CD4-positive, CD25-positive, alpha-beta regulatory T cell (primary cell): ENCODE measurements around the gene TOPAZ1. TPM values are rescaled to one million over a fixed set of nuclear protein-coding genes. Genes with fewer than 3 reads are reported as not detected.
A peak's percentile ranks its signal among the peaks of the same experiment; 100 is the strongest.

Experiments used
- ATAC-seq, 2 donors: fragments of 150-1000 bp; cut with Tn5 transposase; one replicate each; pipeline ENCODE4 v1.10.0; 2021; ENCODE audit warnings: low read depth in 2 of 2, moderate number of reproducible peaks in 2 of 2, moderate library complexity in 1 of 2
- DNase-seq, 3 donors: peaks; one replicate each; pipeline versions ENCODE4 v3.0.0 to v3.0.0-alpha.2; 2012 to 2022; ENCODE audit warnings: mixed read lengths in 1 of 3
- H3K27ac ChIP-seq: one replicate; pipeline ENCODE4 v1.7.0; 2013; ENCODE audit warnings: mild to moderate bottlenecking, low read length; ENCODE audit not compliant: insufficient read depth, poor library complexity, severe bottlenecking
- H3K27me3 ChIP-seq: one replicate; pipeline ENCODE4 v1.7.0; 2013; ENCODE audit warnings: low read length; ENCODE audit not compliant: control insufficient read depth, insufficient read depth
- H3K36me3 ChIP-seq: one replicate; pipeline ENCODE4 v1.7.0; 2013; ENCODE audit warnings: mild to moderate bottlenecking, low read length, moderate library complexity; ENCODE audit not compliant: control insufficient read depth, insufficient read depth
- H3K4me1 ChIP-seq: 2 replicates; pipeline ENCODE4 v1.7.0; 2013; ENCODE audit warnings: mild to moderate bottlenecking, low read length; ENCODE audit not compliant: insufficient read depth, control insufficient read depth, poor library complexity, severe bottlenecking
- H3K4me3 ChIP-seq: one replicate; pipeline ENCODE4 v1.7.0; 2013; ENCODE audit warnings: low read depth, mild to moderate bottlenecking, low read length, moderate library complexity
- H3K9me3 ChIP-seq, 2 experiments: 1 replicate in 1 of 2; 2 replicates in 1 of 2; pipeline ENCODE4 v1.7.0; 2013; ENCODE audit warnings: low read length in 2 of 2, mild to moderate bottlenecking in 1 of 2, moderate library complexity in 1 of 2; ENCODE audit not compliant: control insufficient read depth in 2 of 2
- H3K27ac Mint-ChIP-seq, 3 donors: one replicate each; pipeline ENCODE4 v1.8.0; 2020 to 2022; ENCODE audit warnings: mild to moderate bottlenecking in 3 of 3, mixed read lengths in 3 of 3, moderate library complexity in 2 of 3
- H3K27me3 Mint-ChIP-seq: one replicate; pipeline ENCODE4 v1.8.0; 2022; ENCODE audit warnings: mild to moderate bottlenecking, mixed read lengths
- H3K36me3 Mint-ChIP-seq: one replicate; pipeline ENCODE4 v1.8.0; 2020; ENCODE audit warnings: mixed read lengths
- H3K4me1 Mint-ChIP-seq, 4 donors: one replicate each; pipeline ENCODE4 v1.8.0; 2020 to 2022; ENCODE audit warnings: mixed read lengths in 4 of 4, mild to moderate bottlenecking in 1 of 4
- H3K4me3 Mint-ChIP-seq, 4 donors: one replicate each; pipeline ENCODE4 v1.8.0; 2020 to 2022; ENCODE audit warnings: mild to moderate bottlenecking in 4 of 4, mixed read lengths in 4 of 4, moderate library complexity in 3 of 4
- H3K9me3 Mint-ChIP-seq, 7 donors: one replicate each; pipeline ENCODE4 v1.8.0; 2020 to 2022; ENCODE audit warnings: mixed read lengths in 7 of 7, mild to moderate bottlenecking in 3 of 7, moderate library complexity in 2 of 7
- polyA plus RNA-seq, 4 donors: library from polyadenylated mRNA; unstranded; fragments of 300-500 nt; fragmentation: Illumina TruSeq; gene quantifications; one replicate each; pipeline ENCODE4 v1.2.3, GENCODE V29; 2021
- total RNA-seq: library from RNA; stranded (reverse); gene quantifications from one replicate; pipeline ENCODE4 v1.2.3, GENCODE V29; 2022

TOPAZ1 gene
- total and polyA plus RNA-seq, 5 donors from 2014 or later = not detected

DNA sequence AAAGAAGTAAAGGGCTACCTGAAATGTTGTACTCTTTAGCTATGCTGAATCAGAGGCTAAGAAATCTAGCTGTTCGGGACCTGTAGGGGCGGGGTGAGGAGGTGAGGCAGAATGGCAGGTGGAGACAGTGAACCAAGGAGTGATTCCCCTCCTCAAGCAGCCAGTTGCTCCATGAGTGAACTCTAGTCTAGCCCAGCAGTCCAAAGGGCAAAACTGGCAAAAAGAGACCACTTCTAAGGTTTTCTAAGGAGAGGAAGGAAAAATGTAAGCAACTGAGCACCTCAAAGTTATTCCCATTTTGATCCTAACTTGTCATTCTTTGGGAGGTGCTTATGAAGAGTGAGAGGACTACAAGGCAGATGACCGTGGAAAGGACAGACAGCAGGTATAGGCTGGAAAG lies 19.3 kb upstream of the TOPAZ1 start:
- Histone ChIP-seq H3K4me3 (no peak overlapping the region), H3K36me3 (no peaks in the 10 kb centered on the region), H3K4me1 (no peaks in the 10 kb centered on the region), H3K27me3 (peaks cover 11% of the 10 kb centered on the region), H3K27ac (no peak overlapping the region), H3K9me3 (no peaks in the 10 kb centered on the region)
- Mint-ChIP-seq H3K9me3 (peaks cover 0 to 5% (median 0%) of the 10 kb centered on the region in 7 donors), H3K4me3 (no peak overlapping the region), H3K27me3 (peaks cover 39% of the 10 kb centered on the region), H3K27ac (no peak overlapping the region), H3K36me3 (no peaks in the 10 kb centered on the region), H3K4me1 (no peaks in the 10 kb centered on the region)
- DNase-seq (no peak), ATAC-seq (no peak)

DNA sequence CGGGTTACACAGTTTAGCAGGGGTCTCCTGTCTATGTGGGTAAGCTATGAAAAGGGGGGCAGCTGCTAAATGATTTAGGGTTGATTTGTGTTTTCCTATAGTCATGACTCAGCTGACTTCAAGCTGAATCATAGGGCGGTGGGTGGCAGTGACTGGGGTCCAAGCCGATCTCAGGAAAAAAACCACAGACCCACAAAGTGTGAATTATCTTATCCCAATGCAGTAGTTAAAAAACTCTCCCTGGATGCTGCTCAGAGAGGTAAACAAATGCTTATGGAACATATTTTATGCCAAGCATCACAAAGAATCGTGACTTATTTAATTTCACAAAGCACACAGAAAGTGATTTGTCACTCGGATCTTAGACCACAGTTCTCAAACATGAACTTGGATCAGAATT lies 18.4 kb upstream of the TOPAZ1 start:
- ATAC-seq = no peak
- no peaks in the 10 kb centered on the region for H3K36me3 Mint-ChIP-seq
- H3K27me3 ChIP-seq = peaks cover 11% of the 10 kb centered on the region
- no peak overlapping the region for H3K27ac Mint-ChIP-seq
- H3K9me3 ChIP-seq = no peaks in the 10 kb centered on the region
- H3K4me1 Mint-ChIP-seq = no peaks in the 10 kb centered on the region
- no peaks in the 10 kb centered on the region for H3K4me1 ChIP-seq
- H3K27me3 Mint-ChIP-seq = peaks cover 39% of the 10 kb centered on the region
- H3K36me3 ChIP-seq = no peaks in the 10 kb centered on the region
- DNase-seq = no peak
- no peak overlapping the region for H3K27ac ChIP-seq
- H3K4me3 ChIP-seq = no peak overlapping the region
- H3K4me3 Mint-ChIP-seq = no peak overlapping the region
- H3K9me3 Mint-ChIP-seq = peaks cover 0 to 5% (median 0%) of the 10 kb centered on the region in 7 donors

DNA sequence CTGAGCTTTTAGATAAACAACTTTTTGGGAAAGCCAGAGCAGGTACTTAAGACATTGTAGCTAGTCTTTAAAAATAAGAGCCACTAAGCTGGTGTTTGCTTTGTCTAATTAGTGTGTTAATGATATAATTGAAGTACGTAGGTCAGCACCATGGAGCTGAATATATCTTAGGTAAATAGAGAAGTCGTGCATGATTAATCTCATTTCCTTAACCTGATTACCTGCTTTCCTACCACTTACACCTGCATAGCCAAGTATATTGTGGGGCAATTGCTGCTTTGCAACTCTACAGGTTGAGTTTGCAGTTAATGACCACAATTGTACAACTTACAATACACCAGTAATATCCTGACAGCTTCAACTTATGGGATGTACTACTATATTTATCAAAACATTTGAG lies 17.6 kb upstream of the TOPAZ1 start:
- Mint-ChIP-seq H3K27ac (no peak overlapping the region), H3K9me3 (peaks cover 0 to 4% (median 0%) of the 10 kb centered on the region in 7 donors), H3K4me1 (no peaks in the 10 kb centered on the region), H3K4me3 (no peak overlapping the region), H3K36me3 (no peaks in the 10 kb centered on the region), H3K27me3 (peaks cover 39% of the 10 kb centered on the region)
- Histone ChIP-seq H3K27ac (no peak overlapping the region), H3K4me3 (no peak overlapping the region), H3K9me3 (no peaks in the 10 kb centered on the region), H3K27me3 (peaks cover 11% of the 10 kb centered on the region), H3K36me3 (no peaks in the 10 kb centered on the region), H3K4me1 (no peaks in the 10 kb centered on the region)
- DNase-seq (no peak), ATAC-seq (no peak)

DNA sequence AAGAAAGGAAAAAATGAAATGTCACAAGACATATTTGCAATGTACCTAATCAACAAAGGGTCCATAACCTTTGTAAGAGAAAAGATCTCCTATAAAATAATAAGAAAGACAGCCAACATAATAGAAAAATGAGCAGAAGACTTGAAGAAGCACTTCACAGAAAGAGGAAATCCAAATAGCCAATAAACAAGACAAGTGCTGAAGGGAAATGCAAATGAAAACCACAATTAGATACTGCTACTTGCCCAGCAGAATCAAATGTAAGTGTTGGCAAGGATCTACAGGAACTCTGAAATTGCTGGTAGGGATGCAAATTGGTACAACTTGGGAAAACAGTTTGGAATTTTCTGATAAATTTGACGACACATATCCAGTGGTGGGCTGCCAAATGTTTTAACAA lies 15.1 kb upstream of the TOPAZ1 start:
- DNase-seq = no peak
- Histone ChIP-seq H3K27ac (no peak overlapping the region), H3K4me1 (no peaks in the 10 kb centered on the region), H3K9me3 (no peaks in the 10 kb centered on the region), H3K4me3 (no peak overlapping the region), H3K36me3 (no peaks in the 10 kb centered on the region), H3K27me3 (peaks cover 12% of the 10 kb centered on the region)
- Mint-ChIP-seq H3K4me1 (no peaks in the 10 kb centered on the region), H3K27me3 (peaks cover 33% of the 10 kb centered on the region), H3K36me3 (no peaks in the 10 kb centered on the region), H3K9me3 (peaks cover 0 to 4% (median 0%) of the 10 kb centered on the region in 7 donors), H3K4me3 (no peak overlapping the region), H3K27ac (no peak overlapping the region)
- no peak for ATAC-seq

DNA sequence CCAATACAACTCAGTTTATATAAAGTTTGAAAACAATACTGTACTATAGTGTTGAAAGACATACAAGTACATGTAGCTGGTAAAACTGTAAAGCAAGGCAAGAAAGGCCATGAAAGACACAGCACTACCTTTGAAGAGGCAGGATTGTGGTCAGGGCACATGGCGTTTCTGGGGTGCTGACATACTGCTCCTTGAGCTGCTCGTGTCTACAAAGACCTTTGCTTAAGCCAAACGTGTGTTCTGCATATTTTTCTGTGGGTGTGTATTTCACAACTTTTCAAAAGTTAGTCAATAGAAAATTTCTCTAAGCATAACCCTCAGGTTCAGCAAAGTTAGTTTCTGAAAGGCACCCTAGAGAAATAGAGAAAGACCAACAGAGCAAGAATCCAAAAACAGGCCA lies 14.1 kb upstream of the TOPAZ1 start:
- Mint-ChIP-seq H3K36me3 (no peaks in the 10 kb centered on the region), H3K27ac (peak overlapping the region in 1 of 3 donors; percentile 29), H3K4me3 (no peak overlapping the region), H3K9me3 (peaks cover 0 to 4% (median 0%) of the 10 kb centered on the region in 7 donors), H3K27me3 (peaks cover 27% of the 10 kb centered on the region), H3K4me1 (peaks cover 0 to 3% (median 0%) of the 10 kb centered on the region in 4 donors)
- Histone ChIP-seq H3K4me3 (no peak overlapping the region), H3K9me3 (no peaks in the 10 kb centered on the region), H3K27me3 (peaks cover 12% of the 10 kb centered on the region), H3K36me3 (no peaks in the 10 kb centered on the region), H3K27ac (no peak overlapping the region), H3K4me1 (no peaks in the 10 kb centered on the region)
- ATAC-seq (no peak), DNase-seq (no peak)

DNA sequence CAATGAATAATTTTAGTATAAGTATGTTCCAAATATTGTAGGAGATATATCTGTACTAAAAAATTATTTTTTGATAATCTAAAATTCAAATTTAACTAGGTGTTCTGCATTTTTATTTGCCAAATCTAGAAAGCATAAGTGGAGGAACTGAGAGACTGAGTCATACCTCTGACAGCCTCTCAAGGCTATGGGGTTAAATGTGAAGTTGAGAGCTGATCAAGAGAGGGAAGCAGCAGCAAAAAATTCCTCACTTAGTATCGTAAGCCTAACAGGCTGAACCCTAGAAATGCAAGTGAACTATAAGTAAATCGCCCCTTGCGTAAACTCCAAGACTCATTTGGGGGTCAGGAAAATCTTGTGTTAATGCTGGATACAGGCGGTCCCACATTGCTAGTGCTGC lies 12.8 kb upstream of the TOPAZ1 start:
- H3K4me1 ChIP-seq = no peaks in the 10 kb centered on the region
- no peaks in the 10 kb centered on the region for H3K9me3 ChIP-seq
- Mint-ChIP-seq H3K9me3 (peaks cover 0 to 4% (median 0%) of the 10 kb centered on the region in 7 donors), H3K27me3 (peaks cover 18% of the 10 kb centered on the region), H3K4me1 (peaks cover 0 to 3% (median 0%) of the 10 kb centered on the region in 4 donors), H3K27ac (no peak overlapping the region), H3K4me3 (no peak overlapping the region), H3K36me3 (no peaks in the 10 kb centered on the region)
- no peak overlapping the region for H3K27ac ChIP-seq
- DNase-seq = no peak
- peaks cover 12% of the 10 kb centered on the region for H3K27me3 ChIP-seq
- no peaks in the 10 kb centered on the region for H3K36me3 ChIP-seq
- no peak overlapping the region for H3K4me3 ChIP-seq
- no peak for ATAC-seq

DNA sequence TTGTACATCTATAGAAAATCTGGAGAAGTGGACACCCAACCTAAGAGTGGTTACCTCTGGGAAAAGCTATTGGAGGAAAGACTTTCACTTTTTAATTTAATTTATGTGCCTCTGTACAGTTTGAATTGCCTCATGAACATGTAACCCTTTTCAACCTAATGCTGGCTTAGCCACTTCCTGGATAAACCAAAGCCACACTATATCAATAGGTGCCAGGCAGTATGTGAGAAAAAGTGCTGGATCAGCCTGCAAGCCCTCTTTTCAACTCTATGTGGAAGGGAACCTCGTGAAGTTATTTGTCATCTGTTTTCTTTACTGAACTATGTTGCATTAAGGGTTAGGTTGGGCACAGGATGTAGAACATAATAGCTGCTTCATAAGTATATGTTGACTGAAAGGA lies 9.3 kb upstream of the TOPAZ1 start:
- Histone ChIP-seq H3K27ac (no peak overlapping the region), H3K9me3 (no peaks in the 10 kb centered on the region), H3K27me3 (peaks cover 10% of the 10 kb centered on the region), H3K4me1 (no peaks in the 10 kb centered on the region), H3K36me3 (no peaks in the 10 kb centered on the region), H3K4me3 (no peak overlapping the region)
- DNase-seq (peak in 1 of 3 donors; percentile 9), ATAC-seq (no peak)
- no peak overlapping the region for H3K4me3 Mint-ChIP-seq
- no peaks in the 10 kb centered on the region for H3K36me3 Mint-ChIP-seq
- peaks cover 5 to 9% (median 6%) of the 10 kb centered on the region in 4 donors for H3K4me1 Mint-ChIP-seq
- no peaks in the 10 kb centered on the region for H3K9me3 Mint-ChIP-seq
- no peak overlapping the region for H3K27ac Mint-ChIP-seq
- peaks cover 20% of the 10 kb centered on the region for H3K27me3 Mint-ChIP-seq

DNA sequence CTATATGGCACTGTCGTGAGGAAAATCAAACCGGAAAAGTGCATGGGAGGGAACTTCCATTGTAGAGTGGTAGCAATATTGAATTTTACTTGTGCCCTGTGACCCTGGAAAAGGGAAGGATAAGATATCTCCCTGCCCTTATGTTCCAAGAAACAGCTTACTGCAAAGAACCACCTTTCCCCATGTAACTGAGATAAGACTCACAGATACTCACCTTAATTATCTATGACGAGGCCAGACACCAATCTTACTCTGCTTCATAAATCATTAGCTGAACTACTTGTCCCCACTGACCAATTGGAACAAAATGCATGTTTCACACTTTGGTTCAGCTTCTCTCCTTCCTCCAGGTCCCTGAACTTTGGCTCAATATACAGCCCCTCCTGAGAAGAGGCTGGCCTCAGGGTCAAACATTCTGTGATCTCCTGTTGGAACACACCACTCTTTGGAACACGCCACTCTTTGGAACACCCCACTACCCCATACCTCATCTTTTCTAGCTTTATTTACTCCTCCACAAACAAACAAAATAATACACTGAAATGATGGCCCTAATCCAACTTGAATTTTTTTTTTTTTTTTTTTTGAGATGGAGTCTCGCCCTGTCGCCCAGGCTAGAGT lies 6.9 kb upstream of the TOPAZ1 start:
- H3K27me3 Mint-ChIP-seq = peaks cover 20% of the 10 kb centered on the region
- Histone ChIP-seq H3K27ac (no peak overlapping the region), H3K4me1 (no peaks in the 10 kb centered on the region)

More for the DNA sequence above, 6.9 kb upstream of the TOPAZ1 start:
- no peaks in the 10 kb centered on the region for H3K36me3 ChIP-seq
- no peak overlapping the region for H3K4me3 Mint-ChIP-seq
- H3K36me3 Mint-ChIP-seq = no peaks in the 10 kb centered on the region
- H3K4me1 Mint-ChIP-seq = peaks cover 5 to 9% (median 6%) of the 10 kb centered on the region in 4 donors
- no peak for ATAC-seq
- peaks cover 8% of the 10 kb centered on the region for H3K27me3 ChIP-seq
- H3K27ac Mint-ChIP-seq = no peak overlapping the region
- no peak for DNase-seq
- H3K9me3 Mint-ChIP-seq = no peaks in the 10 kb centered on the region
- no peaks in the 10 kb centered on the region for H3K9me3 ChIP-seq
- no peak overlapping the region for H3K4me3 ChIP-seq
